Middle frontal gyrus (tissue), 1 donor: ENCODE measurements around the gene GALR3.
"Not testable (repeated sequence)": the region's sequence is repeated elsewhere in the genome, so short reads cannot be mapped to it uniquely, and the experiment has no call there.

Experiments
- DNase-seq: peaks from one replicate; pipeline ENCODE4 v3.0.0-alpha.2; 2015; ENCODE audit warnings: low spot score; ENCODE audit errors: extremely low spot score

GALR3 gene, protein sequence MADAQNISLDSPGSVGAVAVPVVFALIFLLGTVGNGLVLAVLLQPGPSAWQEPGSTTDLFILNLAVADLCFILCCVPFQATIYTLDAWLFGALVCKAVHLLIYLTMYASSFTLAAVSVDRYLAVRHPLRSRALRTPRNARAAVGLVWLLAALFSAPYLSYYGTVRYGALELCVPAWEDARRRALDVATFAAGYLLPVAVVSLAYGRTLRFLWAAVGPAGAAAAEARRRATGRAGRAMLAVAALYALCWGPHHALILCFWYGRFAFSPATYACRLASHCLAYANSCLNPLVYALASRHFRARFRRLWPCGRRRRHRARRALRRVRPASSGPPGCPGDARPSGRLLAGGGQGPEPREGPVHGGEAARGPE

DNA sequence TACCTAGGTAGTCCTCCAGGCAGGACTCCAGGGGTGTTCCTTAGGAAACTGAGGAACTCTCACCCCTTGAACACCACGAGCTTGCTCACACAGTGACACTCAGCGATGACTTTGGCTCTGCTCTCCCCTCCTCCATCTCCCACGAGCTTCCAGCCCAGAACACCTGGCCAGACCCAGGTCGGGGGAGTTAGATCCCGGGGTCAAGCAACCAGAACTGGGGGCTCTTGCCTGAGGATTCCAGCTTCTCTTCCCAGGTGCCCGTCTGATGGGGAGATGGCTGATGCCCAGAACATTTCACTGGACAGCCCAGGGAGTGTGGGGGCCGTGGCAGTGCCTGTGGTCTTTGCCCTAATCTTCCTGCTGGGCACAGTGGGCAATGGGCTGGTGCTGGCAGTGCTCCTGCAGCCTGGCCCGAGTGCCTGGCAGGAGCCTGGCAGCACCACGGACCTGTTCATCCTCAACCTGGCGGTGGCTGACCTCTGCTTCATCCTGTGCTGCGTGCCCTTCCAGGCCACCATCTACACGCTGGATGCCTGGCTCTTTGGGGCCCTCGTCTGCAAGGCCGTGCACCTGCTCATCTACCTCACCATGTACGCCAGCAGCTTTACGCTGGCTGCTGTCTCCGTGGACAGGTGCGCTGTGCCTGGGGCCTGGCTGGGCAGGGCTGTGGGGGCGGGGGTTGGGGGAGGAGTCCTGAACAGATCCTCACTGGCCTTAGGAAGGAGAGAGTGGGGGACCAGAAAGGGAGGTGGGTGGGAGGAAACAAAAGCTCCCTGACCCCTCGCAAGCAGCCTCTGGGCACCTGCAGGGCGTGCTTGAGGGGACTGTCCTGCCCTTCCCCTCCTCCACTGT, at the start of gene GALR3:
TSS of gene GALR3 (plus strand) at position 249 of the 852 bp plus-strand sequence. CDS start at position 274, 25 bp downstream.
- no peak for DNase-seq

DNA sequence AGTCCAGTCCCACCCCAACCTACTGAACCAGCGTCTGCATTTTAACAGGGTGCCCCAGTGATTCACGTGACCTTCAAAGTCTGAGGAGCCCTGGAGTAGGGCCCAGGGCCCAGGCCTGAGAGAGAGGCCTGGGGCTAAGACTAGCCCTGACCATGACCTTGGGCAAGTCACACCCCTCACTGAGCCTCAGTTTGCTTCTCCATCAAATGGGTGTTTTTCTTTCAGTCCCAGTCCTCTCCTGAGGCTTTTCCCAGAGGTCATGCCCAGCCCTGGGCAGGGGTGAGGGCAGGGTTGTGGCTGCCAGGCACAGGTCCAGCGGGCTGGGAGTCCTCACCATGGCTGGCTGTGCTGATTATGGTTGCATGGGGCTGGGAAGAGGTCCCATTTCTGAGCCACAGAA, 48.5 kb upstream of the GALR3 start:
- DNase-seq = no peak

DNA sequence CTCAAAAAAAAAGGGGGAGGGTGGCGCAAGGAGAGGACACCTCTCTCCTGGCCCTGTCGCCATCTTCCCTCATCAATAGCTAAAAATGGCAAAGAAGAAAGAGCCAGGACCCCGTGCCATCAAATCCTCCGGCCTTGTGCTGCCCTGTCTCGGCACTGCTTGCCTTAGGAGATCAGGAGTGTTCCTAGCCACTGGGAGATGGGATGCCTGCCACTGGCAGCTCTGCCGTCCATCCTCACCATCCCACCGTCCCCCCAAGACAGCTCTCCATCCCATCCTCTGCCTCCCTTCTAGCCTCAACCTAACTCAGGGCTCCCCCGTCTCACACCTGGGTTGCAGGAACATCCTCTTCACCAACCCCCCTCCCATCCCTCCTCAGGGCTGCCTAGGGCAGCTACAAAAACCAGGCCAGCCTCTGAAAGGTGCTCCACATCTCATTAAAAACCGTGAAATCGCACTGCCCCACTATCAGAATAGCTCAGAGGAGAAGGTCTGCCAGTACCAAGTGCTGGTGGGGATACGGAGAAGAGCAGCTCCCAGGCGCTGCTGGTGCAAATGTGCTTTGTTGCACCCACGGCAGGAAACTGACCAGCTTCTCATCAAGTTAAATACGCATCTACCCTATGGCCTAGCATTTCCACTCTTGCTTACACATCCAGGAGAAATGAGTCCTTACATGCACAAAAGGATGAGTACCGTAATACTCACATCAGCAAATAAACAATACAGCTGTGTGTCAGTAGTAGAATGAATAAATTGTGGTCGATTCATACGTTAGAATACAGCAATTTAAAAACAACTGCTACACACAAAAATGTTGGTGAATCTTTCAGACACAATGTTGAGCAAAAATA, 47.2 kb upstream of the GALR3 start:
- DNase-seq = no peak

DNA sequence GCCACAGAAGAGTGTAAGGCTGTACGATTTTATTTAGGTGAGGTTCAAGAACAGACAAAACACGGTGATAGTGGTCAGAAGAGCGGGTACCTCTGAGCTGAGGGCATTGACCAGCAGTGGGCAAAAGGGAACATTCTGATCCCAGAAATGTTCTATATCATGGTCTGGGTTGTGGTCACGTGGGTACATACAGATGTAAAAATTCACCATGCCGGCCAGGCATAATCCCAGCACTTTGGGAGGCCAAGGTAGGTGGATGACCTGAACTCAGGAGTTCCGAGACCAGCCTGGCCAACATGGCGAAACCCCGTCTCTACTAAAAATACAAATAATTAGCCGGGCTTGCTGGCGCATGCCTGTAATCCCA, 46.6 kb upstream of the GALR3 start:
- DNase-seq = no peak

DNA sequence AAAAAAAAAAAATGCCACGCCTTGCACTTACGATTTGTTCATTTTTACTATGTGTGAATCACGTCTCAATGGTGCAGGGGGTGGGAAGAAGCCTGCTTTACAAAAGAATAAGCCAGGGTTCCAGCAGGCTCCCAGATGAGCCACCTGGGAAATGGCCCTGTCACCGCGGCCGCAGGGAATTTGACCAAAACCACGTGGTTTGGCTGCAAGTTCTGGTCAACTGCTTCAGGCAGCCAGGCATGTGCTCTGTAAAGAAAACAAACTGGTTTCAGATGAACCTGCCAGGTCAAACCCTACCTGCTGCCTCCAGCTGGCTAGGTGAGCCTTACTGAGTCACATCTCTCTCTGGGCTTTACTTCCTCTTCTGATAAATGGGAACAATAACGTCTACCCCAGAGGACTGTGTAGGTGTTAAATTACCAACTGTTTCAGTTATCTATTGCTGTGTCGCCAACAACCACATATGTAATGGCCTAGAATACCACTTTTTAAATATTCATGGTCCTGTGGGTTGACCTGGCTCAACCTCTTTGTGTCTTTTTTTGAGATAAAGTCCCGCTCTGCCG, 46.0 kb upstream of the GALR3 start:
- DNase-seq = no peak

DNA sequence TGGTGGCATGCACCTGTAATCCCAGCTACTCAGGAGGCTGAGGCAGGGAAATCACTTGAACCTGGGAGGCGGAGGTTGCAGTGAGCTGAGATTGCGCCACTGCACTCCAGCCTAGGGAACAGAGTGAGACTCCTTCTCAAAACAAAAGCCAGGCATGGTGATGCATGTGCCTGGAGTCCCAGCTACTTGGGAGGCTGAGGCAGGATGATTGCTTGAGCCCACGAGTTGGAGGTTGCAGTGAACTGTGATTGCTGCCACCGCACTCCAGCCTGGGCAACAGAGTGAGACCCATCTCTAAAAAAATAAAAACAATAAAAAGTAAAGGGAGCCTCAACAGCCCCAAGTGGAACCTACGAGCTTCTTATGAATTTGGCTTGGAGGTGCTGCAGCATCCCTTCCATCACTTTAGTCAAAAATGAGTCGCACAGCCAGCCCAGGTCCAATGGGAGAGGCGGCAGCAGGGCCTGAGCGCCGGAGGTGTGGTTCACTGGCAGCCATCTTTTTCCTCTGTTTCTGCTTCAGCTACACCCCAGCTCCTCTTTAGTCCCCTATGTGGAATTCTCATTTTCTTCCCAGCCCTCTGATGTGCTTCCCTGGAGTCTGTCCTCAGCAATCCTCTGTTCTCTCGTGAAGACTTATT, 44.7 kb upstream of the GALR3 start:
- DNase-seq = no peak

DNA sequence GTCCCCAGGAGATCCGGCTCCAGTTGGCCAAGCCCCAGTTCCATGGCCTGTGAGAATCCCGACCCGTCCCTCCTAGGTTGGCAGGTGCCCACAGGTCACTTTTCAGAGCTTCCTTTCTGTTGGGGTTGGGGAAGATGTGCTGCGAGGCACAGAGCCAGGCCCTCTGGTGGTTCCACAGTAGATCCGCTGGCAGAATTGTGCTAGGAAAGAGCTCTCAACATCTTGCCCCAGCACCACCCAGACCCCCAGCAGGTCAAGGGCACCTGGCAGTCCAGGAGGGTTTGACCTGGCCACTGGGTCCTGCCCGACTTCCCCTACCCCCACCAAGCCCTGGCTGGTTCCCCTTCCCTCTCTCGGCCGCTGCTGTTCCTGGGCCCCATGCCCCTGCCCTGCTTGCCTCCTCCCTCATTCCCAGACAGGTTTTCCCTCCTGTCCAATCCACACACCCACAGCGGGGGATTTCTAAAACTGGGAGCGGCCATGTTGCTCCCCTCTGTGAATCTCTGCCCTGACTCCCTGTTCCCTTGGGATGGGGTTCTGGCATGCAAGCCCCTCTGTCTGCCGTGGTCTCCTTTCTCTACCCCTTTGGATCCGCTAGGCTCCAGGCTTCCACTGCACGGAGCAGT, 41.6 kb upstream of the GALR3 start:
- no peak for DNase-seq

DNA sequence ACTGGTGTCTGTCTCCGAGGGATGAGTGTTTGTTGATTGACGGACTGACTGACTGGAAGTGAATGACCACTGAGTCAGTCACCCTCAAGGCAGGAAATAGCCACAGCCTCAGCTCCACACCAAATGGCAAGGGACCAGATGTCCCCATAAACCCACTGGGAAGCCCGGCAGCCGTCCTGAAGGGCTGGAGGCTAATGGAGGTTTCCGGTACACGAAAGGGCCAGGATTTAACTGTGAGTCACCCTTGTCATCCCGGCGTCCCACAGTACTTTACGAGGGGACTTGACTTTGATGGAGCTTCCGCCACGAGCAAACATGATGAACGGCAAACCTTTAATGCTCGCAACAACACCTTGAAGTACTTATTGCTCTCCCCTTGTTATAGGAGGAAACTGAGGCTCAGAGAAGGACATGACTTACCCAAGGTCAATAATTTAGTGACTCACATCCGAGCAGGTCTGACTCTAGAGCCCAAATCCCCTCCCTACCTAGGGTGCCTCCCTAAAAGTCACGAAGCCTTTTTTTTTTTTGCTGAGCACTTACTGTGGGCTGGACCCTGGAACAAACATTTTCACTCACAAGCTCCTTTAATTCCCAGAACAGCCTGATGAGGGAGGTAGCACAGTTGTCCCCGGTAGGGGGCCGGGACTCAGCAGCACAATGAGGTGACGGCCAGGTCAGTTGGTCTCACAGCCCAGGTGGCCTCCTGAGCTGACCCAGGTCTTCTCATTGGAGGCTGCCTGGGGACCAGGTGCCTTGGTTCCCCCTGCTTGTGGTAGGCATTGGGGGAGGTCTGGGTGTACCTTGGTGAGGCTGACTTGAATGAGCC, 40.6 kb upstream of the GALR3 start:
- DNase-seq = no peak

DNA sequence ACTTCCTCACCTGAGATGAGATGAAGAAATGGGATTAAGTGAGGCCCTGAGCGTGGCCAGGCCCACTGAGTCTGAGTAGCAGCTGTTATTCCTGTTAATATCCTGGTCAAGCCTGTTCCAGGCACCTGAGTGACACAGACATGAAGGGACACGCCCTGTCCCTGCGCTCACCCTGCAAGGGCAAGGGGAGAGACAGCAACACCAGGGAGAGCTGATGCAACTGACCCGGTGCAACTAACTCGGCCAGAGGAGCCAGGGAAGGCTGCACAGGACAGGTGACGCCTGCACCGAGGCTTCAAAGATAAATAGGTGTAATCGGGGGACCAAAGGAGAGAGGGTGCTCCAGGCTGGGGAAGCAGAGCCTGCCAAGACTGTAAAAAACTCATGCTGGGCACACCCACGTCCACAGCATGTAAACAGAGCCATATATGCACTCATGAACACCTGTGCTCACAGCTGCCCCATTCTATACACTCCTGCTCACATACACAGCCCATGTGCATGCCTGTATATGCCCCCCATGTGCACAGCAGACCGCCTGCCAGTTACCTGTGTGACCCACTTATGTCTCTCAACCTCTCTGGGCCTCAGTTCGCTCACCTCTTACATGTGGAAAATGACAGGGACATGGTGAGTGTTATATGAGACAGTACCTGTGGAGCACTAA, 38.2 kb upstream of the GALR3 start:
- DNase-seq = no peak

DNA sequence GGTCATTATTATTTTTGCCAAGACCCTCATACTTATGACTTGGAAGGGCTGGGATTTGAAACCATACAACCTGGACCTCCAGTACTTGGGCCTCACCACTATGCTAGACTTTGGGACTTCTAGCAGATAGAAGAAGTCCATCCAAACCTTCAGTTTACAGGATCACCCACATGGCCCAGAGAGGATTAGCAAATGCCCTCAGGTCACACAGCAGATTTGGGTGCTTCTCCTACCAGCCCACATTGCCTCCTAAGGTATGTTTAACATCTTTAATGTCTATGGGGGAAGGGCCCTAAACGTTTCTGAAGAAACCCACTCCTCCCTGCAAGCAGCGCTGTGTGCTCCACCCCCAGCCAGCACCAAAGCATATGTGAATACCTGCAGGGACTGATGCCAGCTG, 32.9 kb upstream of the GALR3 start:
- DNase-seq = no peak

DNA sequence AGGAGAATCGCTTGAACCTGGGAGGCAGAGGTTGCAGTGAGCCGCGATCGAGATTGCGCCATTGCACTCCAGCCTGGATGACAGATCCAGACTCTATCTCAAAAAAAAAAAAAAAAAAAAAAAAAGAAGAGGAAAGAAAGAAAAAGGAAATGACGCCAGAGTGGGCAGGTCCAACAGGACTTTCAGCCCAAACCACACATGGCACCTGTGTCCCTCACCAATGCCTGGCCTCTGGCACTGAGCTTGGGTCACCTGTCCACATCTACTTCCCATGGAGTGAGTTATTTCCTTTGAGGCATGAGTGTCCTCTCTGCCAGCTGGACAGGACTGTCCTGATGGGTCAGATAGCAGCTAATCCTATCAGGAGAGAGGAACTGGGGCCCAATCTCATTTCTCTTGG, 30.7 kb upstream of the GALR3 start:
- DNase-seq = no peak

DNA sequence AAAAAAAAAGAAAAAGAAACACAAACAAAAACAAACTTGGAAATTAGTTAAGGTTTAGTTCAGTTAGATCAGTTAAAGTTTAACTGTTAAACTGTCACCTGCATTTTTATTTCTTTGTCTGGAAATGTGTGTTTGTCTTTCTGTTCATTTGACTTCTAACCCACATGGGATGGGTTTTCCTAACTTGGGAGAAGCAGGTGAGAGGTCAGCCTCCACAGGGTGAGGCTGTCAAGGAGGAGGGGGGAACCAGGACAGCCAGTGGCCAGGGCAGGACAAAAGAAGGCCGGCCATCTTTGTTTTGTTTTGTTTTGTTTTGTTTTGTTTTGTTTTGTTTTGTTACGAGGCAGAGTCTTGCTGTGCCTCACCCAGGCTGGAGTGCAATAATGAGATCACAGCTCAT, 28.8 kb upstream of the GALR3 start:
- no peak for DNase-seq

DNA sequence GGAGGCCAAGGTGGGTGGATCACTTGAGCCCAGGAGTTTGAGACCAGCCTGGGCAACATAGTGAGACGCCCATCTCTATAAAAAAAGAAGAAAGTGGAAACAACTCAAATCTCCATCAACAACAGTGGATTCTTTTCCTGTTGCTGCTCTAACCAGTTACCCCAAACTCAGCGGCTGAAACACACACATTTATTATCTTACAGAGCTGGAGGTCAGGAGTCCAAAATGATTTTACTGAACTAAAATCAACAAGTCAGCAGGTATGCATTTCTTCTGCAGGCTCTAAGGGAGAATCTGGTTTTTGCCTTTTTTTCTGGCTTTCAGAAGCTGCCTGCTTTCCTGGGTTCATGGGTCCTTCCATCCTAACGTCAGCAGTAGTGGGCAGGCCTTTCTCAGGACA, 27.1 kb upstream of the GALR3 start:
- no peak for DNase-seq

DNA sequence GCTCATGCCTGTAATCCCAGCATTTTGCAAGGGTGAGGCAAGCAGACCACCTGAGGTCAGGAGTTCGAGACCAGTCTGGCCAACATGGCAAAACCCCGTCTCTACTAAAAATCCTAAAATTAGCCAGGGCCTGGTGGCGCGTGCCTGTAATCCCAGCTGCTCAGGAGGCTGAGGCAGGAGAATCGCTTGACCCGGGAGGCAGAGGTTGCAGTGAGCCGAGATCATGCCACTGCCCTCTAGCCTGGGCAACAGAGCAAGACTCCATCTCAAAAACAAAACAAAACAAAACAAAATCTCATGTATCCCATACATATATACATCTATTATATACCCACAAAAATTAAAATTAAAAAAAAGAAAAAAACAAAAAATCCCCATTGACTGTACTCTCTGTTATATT, 25.9 kb upstream of the GALR3 start:
- DNase-seq = not testable (repeated sequence)

DNA sequence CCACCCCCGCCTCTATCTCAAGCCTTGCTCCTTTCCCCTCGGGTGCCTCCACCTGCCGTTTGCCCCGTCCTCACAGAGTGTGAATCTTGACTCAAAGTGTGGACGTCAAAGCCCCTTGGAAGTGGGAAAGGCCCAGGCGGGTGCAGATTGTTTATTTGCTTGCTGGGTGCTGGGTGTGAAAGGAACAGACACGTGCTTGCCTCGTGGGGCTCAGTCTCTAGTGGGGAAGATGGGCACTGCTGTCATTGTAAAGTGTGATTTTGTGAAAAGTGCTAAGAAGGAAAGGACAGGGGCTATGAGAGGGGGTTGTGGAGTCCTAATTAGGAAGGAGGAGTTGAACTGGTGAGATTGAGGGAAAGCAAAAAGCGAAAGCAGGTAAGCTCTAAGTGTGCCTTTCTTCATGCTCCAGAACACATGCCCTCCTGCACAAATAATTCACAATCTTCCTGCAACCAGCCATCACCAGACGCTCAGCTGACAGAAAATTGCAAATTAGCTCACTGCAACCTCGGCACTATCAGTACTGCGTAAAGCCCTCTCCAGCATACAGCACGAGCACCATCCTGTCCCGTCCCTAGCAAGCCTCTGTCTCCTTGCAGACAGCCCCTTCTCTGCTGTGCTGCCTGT, 25.2 kb upstream of the GALR3 start:
- DNase-seq = no peak

DNA sequence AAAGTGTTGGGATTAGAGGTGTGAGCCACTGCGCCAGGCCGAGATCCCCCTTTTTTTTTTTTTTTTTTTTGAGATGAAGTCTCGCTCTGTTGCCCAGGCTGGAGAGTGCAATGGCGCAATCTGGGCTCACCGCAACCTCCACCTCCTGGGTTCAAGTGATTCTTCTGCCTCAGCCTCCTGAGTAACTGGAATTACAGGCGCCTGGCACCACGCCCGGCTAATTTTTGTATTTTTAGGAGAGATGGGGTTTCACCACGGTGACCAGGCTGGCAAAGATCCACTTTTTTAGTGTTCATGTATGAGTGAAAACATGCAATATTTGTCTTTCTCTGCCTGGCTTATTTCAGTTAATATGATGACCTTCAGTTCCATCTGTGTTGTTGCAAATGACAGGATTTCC, 23.2 kb upstream of the GALR3 start:
- not testable (repeated sequence) for DNase-seq

DNA sequence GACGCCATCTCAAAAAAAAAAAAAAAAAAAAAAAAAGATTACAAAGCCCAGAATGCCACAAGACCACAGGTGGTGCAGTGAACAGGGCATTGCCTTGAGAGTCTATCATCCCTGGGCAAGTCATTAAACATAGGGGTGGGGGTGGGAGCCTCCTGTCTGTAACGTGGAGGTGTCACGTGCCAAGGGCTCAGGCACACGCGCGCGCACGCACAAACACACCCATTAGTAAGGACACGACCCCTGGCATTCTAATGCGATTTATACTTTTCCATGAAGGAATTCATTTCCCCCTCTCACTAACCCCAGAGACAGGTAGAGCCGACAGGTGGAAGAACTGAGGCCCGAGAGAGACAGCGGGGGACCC, 21.3 kb upstream of the GALR3 start:
- no peak for DNase-seq

DNA sequence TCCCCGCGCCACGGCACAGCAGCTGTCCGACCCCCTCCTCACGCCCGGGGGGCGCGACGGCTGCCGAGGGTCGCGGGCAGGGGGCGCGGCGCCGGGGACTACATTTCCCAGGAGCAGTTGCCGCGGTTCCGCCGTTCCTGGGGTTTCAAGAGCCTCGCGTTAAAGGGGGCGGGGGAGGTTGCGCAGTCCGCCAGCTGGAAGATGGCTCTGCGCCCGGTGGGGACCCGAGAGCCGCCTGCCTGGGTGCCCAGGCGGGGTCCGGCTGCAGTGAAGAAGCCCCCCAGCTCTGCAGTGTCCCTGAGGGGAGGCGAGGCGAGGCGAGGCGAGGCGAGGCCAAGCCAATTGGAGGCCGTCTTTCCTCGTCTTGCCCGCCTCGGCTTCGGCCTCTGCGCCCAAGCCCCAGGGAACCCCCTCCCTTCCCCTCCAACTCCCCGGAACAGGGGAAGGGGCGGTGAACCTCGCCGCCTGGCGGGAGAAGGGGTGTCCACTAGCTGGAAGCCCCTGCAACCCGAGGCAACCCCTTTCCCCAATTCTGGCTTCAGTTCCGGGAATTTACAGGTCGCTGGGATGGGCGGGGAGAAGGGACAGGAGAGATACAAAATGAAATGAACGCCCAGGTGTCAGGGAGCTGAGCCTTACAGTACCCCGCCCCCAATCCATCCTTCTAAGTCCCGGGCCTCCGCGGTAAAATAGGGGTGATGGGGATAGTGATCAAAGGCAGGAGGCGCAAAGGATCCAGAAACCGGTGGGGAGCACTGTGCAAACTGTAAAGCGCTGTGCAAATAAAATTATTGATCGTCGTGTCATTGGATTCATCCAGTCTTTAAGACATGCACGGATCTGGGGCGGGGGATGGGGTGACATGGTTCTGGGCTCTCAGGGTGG, 20.6 kb upstream of the GALR3 start:
- no peak for DNase-seq
